AG09309 (cell line): ENCODE data around the gene CDHR3.

Experiments used
- DNase-seq: peaks from one replicate; pipeline ENCODE4 v3.0.0-alpha.2; 2010; ENCODE audit warnings: low read depth
- H3K4me3 ChIP-seq: 2 replicates; pipeline ENCODE4 v1.5.1; 2011; ENCODE audit warnings: mild to moderate bottlenecking, low read depth, low read length, moderate library complexity; ENCODE audit not compliant: control insufficient read depth
- TF ChIP-seq, protein P1 (sequence below): IDR thresholded peaks from 2 replicates; pipeline ENCODE4 v1.5.1; 2011; ENCODE audit warnings: mild to moderate bottlenecking, low read depth, low read length, inconsistent platforms; ENCODE audit not compliant: insufficient read depth, control insufficient read depth; ENCODE audit errors: missing control alignments

CDHR3 gene

GRCh38 chr7:105958012-105958411 is 5.1 kb upstream of the CDHR3 start:
- H3K4me3 ChIP-seq: no peak overlapping the region
- no peak for DNase-seq
- TF ChIP-seq, protein P1, sequence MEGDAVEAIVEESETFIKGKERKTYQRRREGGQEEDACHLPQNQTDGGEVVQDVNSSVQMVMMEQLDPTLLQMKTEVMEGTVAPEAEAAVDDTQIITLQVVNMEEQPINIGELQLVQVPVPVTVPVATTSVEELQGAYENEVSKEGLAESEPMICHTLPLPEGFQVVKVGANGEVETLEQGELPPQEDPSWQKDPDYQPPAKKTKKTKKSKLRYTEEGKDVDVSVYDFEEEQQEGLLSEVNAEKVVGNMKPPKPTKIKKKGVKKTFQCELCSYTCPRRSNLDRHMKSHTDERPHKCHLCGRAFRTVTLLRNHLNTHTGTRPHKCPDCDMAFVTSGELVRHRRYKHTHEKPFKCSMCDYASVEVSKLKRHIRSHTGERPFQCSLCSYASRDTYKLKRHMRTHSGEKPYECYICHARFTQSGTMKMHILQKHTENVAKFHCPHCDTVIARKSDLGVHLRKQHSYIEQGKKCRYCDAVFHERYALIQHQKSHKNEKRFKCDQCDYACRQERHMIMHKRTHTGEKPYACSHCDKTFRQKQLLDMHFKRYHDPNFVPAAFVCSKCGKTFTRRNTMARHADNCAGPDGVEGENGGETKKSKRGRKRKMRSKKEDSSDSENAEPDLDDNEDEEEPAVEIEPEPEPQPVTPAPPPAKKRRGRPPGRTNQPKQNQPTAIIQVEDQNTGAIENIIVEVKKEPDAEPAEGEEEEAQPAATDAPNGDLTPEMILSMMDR: no peak

GRCh38 chr7:105962353-105962752 is 711 bp upstream of the CDHR3 start:
- no peak overlapping the region for H3K4me3 ChIP-seq
- DNase-seq: no peak
- TF ChIP-seq, protein P1: no peak

- H3K4me3 ChIP-seq: no peak overlapping the region
- TF ChIP-seq, protein P1: no peak
- DNase-seq: no peak
These were observed 8.8 kb downstream of the CDHR3 start for GRCh38 chr7:105971845-105972244.

- no peak overlapping the region for H3K4me3 ChIP-seq
- TF ChIP-seq, protein P1: no peak
- no peak for DNase-seq
These were observed 9.2 kb downstream of the CDHR3 start for GRCh38 chr7:105972276-105972675.

GRCh38 chr7:105974471-105974870 is 11.4 kb downstream of the CDHR3 start:
- DNase-seq: no peak
- H3K4me3 ChIP-seq: no peak overlapping the region
- TF ChIP-seq, protein P1: no peak

GRCh38 chr7:105975770-105976417 is 12.8 kb downstream of the CDHR3 start:
- TF ChIP-seq, protein P1: no peak
- no peak for DNase-seq
- no peak overlapping the region for H3K4me3 ChIP-seq
